ENCODE results near the gene UBAP2L.

UBAP2L gene

DNA sequence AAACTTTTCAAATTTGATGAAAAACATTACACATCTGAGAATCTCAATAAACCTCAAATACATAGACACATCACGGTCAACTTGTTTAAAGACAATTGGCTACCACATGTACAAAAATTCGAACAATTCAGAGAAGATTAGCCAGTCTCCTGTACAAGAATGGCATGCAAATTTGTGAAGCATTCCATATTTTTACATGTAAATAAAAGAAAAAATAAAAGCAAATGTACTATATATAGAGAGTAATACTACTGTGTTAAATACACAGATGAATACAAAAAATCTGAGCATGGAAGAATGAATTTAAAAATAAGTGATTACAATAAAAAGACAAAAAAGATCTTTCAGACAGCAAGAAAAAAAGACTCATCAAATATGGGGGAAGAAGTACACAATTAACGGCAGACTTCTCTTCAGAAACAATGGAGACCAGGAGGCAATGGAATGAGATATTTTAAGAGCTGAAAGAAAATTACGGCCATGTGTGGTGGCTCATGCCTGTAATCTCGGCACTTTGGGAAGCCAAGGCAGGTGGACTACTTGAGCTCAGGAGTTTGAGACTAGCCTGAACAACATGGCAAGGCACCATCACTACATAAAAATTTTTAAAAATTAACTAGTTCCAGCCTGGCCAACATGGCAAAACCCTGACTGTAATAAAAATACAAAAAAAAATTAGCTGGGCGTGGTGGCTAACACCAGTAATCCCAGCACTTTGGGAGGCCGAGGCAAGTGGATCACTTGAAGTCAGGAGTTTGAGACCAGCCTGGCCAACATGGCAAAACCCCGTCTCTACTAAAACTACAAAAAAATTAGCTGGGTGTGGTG, 74.9 kb downstream of the UBAP2L start:
- H3K79me2 ChIP-seq (ENCODE audit: insufficient read depth, low read length), result no peaks in the 10 kb centered on the region
- no peaks in the 10 kb centered on the region for H4K20me1 ChIP-seq (ENCODE audit: insufficient read depth, low read length, poor library complexity, severe bottlenecking)
- no peaks in the 10 kb centered on the region for H3F3A ChIP-seq (ENCODE audit: low read depth)
- no peaks in the 10 kb centered on the region for H3K27me3 ChIP-seq (ENCODE audit: insufficient read depth, low read length, poor library complexity, severe bottlenecking)
- no peaks in the 10 kb centered on the region for H3K4me1 ChIP-seq (ENCODE audit: insufficient read depth, low read length, poor library complexity, severe bottlenecking)
- H3K9ac ChIP-seq (ENCODE audit: low read depth, low read length, poor library complexity, severe bottlenecking), result no peak overlapping the region
- H3K9me2 ChIP-seq (replicated peaks; ENCODE audit: low read depth, low read length), result no peaks in the 10 kb centered on the region
- H3K4me2 ChIP-seq (ENCODE audit: low read depth, low read length, poor library complexity, severe bottlenecking), result no peak overlapping the region
- H3K9me3 ChIP-seq (ENCODE audit: insufficient read depth, low read depth, low read length), result peaks cover 11% of the 10 kb centered on the region
- H3K4me3 ChIP-seq (ENCODE audit: low read length, poor library complexity, severe bottlenecking), result no peak overlapping the region
- no peak overlapping the region for H2AFZ ChIP-seq (ENCODE audit: low read length)
- TF ChIP-seq, protein P1, sequence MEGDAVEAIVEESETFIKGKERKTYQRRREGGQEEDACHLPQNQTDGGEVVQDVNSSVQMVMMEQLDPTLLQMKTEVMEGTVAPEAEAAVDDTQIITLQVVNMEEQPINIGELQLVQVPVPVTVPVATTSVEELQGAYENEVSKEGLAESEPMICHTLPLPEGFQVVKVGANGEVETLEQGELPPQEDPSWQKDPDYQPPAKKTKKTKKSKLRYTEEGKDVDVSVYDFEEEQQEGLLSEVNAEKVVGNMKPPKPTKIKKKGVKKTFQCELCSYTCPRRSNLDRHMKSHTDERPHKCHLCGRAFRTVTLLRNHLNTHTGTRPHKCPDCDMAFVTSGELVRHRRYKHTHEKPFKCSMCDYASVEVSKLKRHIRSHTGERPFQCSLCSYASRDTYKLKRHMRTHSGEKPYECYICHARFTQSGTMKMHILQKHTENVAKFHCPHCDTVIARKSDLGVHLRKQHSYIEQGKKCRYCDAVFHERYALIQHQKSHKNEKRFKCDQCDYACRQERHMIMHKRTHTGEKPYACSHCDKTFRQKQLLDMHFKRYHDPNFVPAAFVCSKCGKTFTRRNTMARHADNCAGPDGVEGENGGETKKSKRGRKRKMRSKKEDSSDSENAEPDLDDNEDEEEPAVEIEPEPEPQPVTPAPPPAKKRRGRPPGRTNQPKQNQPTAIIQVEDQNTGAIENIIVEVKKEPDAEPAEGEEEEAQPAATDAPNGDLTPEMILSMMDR (conservative IDR thresholded peaks at IDR 0.05; ENCODE audit: low read length), result no peak
- no peak for TF ChIP-seq EZH2phosphoT487 (IDR thresholded peaks at IDR 0.05; ENCODE audit: borderline replicate concordance)
- H3K36me3 ChIP-seq (ENCODE audit: insufficient read depth, low read length), result no peaks in the 10 kb centered on the region

DNA sequence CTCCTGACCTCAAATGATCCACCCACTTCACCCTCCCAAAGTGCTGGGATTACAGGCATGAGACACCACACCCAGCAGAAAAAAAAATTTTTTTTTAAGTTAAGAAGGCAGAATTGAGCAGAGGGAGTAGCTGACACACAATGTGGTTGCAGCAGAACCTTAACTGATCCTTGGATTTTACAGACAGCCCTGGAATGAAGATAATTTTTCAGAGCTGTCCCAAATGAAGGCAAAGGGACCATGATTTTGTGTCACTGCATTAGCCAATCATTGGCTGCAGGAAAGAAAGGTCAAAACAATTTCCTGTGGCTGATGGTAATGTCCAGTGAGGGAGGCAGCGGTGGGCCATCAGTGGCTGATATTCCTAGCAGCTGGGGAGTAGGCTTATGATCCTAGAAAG, 80.8 kb downstream of the UBAP2L start:
- Histone ChIP-seq H3K9me3 (ENCODE audit: insufficient read depth, low read depth, low read length) (no peaks in the 10 kb centered on the region), H3K4me1 (ENCODE audit: insufficient read depth, low read length, poor library complexity, severe bottlenecking) (no peaks in the 10 kb centered on the region), H3K9me2 (replicated peaks; ENCODE audit: low read depth, low read length) (no peaks in the 10 kb centered on the region), H3K27me3 (ENCODE audit: insufficient read depth, low read length, poor library complexity, severe bottlenecking) (no peaks in the 10 kb centered on the region), H3K4me3 (ENCODE audit: low read length, poor library complexity, severe bottlenecking) (no peak overlapping the region), H3K9ac (ENCODE audit: low read depth, low read length, poor library complexity, severe bottlenecking) (no peak overlapping the region), H3K36me3 (ENCODE audit: insufficient read depth, low read length) (no peaks in the 10 kb centered on the region), H3F3A (ENCODE audit: low read depth) (no peaks in the 10 kb centered on the region), H4K20me1 (ENCODE audit: insufficient read depth, low read length, poor library complexity, severe bottlenecking) (no peaks in the 10 kb centered on the region), H2AFZ (ENCODE audit: low read length) (no peak overlapping the region), H3K79me2 (ENCODE audit: insufficient read depth, low read length) (no peaks in the 10 kb centered on the region), H3K4me2 (ENCODE audit: low read depth, low read length, poor library complexity, severe bottlenecking) (no peak overlapping the region)
- TF ChIP-seq EZH2phosphoT487 (IDR thresholded peaks at IDR 0.05; ENCODE audit: borderline replicate concordance), result no peak
- TF ChIP-seq, protein P1 (conservative IDR thresholded peaks at IDR 0.05; ENCODE audit: low read length), result no peak

DNA sequence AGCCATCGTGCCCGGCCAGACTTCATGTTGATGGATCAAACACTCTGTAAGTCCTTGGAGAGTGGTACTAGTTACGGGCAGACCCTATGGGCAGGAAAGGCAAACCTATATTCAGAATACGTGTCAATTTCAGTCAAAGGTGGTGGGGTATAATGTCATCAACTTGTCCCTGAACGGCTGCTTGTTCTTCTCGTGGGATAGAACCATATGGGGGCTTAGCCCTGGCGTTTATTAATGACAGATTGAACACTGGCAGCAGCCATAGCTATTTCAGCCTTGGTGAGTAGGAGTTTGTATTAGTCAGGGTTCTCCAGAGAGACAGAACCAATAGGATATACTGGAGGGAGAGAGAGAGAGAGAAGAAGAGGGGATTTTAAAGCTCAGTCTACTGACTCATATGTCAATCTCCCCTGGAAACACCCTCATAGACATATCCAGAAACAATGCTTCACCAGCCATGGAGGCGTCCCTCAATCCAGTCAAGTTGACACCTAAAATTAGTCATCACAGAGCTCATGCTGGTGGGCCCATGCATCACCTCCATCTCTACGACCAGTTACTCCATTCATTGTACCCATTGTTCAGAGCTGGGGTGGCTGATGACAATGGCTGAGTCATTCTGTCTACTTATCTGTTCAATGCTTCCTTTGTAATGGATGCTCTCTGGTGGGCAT, 84.0 kb downstream of the UBAP2L start:
- H3K9me3 ChIP-seq (ENCODE audit: insufficient read depth, low read depth, low read length), result no peaks in the 10 kb centered on the region
- no peak overlapping the region for H3K4me2 ChIP-seq (ENCODE audit: low read depth, low read length, poor library complexity, severe bottlenecking)
- no peaks in the 10 kb centered on the region for H3K4me1 ChIP-seq (ENCODE audit: insufficient read depth, low read length, poor library complexity, severe bottlenecking)
- no peak overlapping the region for H3K4me3 ChIP-seq (ENCODE audit: low read length, poor library complexity, severe bottlenecking)
- no peaks in the 10 kb centered on the region for H3F3A ChIP-seq (ENCODE audit: low read depth)
- no peaks in the 10 kb centered on the region for H3K9me2 ChIP-seq (replicated peaks; ENCODE audit: low read depth, low read length)
- TF ChIP-seq EZH2phosphoT487 (IDR thresholded peaks at IDR 0.05; ENCODE audit: borderline replicate concordance), result no peak
- no peak overlapping the region for H2AFZ ChIP-seq (ENCODE audit: low read length)
- H3K79me2 ChIP-seq (ENCODE audit: insufficient read depth, low read length), result no peaks in the 10 kb centered on the region
- H3K27me3 ChIP-seq (ENCODE audit: insufficient read depth, low read length, poor library complexity, severe bottlenecking), result no peaks in the 10 kb centered on the region
- H4K20me1 ChIP-seq (ENCODE audit: insufficient read depth, low read length, poor library complexity, severe bottlenecking), result no peaks in the 10 kb centered on the region
- no peak overlapping the region for H3K9ac ChIP-seq (ENCODE audit: low read depth, low read length, poor library complexity, severe bottlenecking)
- no peaks in the 10 kb centered on the region for H3K36me3 ChIP-seq (ENCODE audit: insufficient read depth, low read length)
